NCI-H2107 (cell line): ENCODE results near the gene C1orf87.

Experiments used
- DNase-seq: peaks from one replicate; lab custom pipeline; 2025; lab: John Stamatoyannopoulos, UW

The C1orf87 gene

GRCh38 chr1:60063561-60063960, 10.0 kb downstream of the C1orf87 start:
- no peak for DNase-seq

GRCh38 chr1:60059468-60059867, 14.1 kb downstream of the C1orf87 start:
- DNase-seq, result no peak

- no peak for DNase-seq
These were observed 18.2 kb downstream of the C1orf87 start for GRCh38 chr1:60055336-60055735.

GRCh38 chr1:60054374-60054773, 19.2 kb downstream of the C1orf87 start:
- no peak for DNase-seq

- DNase-seq, result no peak
These were observed 21.0 kb downstream of the C1orf87 start for GRCh38 chr1:60052601-60053000.

GRCh38 chr1:60051191-60051590, 22.4 kb downstream of the C1orf87 start:
- DNase-seq, result no peak

GRCh38 chr1:60049188-60049587, 24.4 kb downstream of the C1orf87 start:
- no peak for DNase-seq

- DNase-seq, result no peak
These were observed 28.7 kb downstream of the C1orf87 start for GRCh38 chr1:60044881-60045280.

- no peak for DNase-seq
These were observed 31.8 kb downstream of the C1orf87 start for GRCh38 chr1:60041783-60042182.

- DNase-seq, result no peak
These were observed 35.9 kb downstream of the C1orf87 start for GRCh38 chr1:60037669-60038068.

- DNase-seq, result no peak
These were observed 36.6 kb downstream of the C1orf87 start for GRCh38 chr1:60036856-60037460.

GRCh38 chr1:60035921-60036320, 37.6 kb downstream of the C1orf87 start:
- DNase-seq, result no peak

GRCh38 chr1:60034999-60035398, 38.6 kb downstream of the C1orf87 start:
- no peak for DNase-seq

GRCh38 chr1:60033066-60033465, 40.5 kb downstream of the C1orf87 start:
- DNase-seq, result no peak

GRCh38 chr1:60031146-60031545, 42.4 kb downstream of the C1orf87 start:
- no peak for DNase-seq

- no peak for DNase-seq
These were observed 48.0 kb downstream of the C1orf87 start for GRCh38 chr1:60025552-60025951.

GRCh38 chr1:60017508-60018205, 55.9 kb downstream of the C1orf87 start:
- DNase-seq, result no peak

- no peak for DNase-seq
These were observed 62.9 kb downstream of the C1orf87 start for GRCh38 chr1:60010690-60011089.

- DNase-seq, result no peak
These were observed 65.1 kb downstream of the C1orf87 start for GRCh38 chr1:60008500-60008899.

GRCh38 chr1:60000625-60001024, 72.9 kb downstream of the C1orf87 start:
- no peak for DNase-seq

GRCh38 chr1:59999746-60000145, 73.8 kb downstream of the C1orf87 start:
- no peak for DNase-seq

- no peak for DNase-seq
These were observed 74.6 kb downstream of the C1orf87 start for GRCh38 chr1:59999006-59999405.

GRCh38 chr1:59997479-59998115, 76.0 kb downstream of the C1orf87 start:
- DNase-seq, result no peak
